CD4-positive, alpha-beta T cell treated with Interleukin-6 at 100 ng/mL for 8 hours (primary cell): ENCODE results near the gene RHOA.

Experiments
- DNase-seq: peaks from one replicate; pipeline ENCODE4 v3.0.0-alpha.2; 2020; ENCODE audit warnings: mixed read lengths, low spot score

RHOA gene

DNA sequence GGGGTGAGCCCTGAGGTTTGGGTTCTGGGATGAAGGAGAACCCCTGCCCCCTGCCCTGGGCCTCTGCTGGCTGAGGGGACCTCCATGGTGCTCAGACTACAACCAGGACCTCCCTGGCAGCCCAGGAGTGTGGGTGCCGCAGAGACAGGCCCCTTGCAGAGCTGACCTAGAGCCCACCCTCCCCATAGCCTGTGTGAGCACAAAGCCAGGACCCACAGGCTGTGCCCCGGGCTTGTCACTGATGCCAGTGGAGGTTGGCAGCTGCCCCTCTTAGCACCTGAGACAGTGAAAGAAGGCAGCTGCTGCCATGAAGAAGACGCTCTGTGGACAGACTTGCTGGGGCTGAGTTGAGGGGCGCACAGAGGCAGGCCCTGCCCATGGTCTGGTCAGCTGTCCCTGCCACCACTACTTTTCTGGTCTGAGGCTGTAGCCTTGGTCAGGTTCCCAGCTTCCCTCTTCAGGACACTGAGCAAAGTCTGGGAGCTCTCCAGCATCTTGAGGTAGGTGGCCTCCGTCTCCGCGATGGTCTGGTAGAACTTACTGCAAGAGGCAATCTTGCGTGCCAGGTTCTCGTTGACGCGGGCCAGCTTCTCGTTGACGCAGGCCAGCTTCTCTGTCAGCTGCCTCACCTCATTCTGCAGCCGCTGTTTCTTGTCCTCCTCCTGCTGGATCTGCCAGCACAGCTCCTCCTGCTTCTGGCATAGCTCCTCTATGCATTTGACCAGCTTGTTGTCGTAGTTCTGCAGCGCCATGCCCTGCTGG is 94.9 kb downstream of the RHOA start:
- no peak for DNase-seq

DNA sequence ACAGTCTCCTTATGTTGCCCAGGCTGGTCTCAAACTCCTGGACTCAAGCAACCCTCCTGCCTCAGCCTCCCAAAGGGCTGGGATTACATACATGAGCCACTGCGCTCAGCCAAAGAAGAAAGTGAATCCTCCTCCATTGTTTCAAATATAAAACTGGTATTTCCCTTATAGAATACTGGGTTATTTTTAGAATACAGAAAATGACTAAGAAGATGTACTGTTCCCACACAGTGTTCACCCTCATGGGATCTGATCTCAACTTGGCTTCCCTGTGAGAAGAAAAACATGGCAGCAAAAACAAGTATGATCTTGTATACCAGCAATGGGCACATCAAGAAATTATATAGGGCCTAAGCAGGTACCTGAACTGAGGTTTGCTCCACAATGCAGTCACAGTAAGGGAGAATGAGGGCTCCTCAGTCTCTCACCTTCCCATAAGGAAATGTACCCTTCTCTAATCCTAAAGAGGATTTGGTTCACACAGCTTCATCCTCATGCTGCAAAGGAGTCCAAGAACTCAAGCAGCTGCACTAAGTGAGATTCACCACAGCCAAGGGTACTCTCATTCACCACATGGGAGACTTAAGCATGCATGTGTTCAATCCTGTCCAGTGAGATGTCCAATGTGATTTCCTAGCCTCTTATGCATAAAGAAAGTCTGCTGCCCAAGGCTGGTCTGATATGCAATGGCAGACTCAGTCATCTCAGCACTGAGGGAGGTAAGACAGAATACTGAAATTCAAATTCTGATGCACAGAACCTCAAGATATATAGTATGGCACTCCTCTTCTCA is 97.7 kb downstream of the RHOA start:
- no peak for DNase-seq

DNA sequence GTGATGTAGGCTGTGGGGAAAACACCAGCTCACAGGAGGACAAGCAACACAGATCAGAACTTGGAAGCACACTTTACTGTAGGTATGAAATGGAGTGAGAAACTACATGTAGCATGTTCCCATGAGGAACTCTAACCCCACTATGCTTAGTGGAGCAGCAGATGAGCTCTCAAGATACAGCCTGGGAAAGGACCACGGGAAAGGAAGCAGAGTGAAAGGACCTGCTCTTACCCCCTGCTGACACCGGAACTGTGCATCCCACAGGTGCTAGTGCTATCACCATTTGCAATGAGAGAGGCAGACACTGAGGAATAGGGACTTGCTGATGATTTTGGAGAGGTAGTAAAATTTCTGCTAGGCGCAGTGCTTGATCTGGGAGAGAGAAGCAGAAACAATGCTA is 100.5 kb downstream of the RHOA start:
- no peak for DNase-seq

DNA sequence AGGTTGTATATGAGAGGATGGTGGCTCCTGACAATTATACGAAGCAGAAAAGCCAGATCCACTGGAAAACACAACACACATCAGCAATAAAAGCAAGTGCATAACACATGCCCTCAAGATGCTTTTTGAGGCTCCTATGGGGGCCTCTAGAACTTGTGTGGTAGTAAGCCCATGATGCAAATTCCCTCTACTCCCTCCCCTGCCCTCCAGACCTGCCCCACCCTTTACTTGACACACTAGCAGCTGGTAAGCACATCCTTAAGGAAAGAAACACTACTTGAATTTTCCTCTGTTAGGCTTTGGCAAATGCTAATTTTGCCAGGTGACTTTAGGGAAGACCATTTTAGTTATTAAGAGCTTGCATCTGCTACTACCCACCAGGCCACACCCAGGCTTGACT is 101.1 kb downstream of the RHOA start:
- no peak for DNase-seq
